ENCODE measurements around the gene SURF4.

DNA sequence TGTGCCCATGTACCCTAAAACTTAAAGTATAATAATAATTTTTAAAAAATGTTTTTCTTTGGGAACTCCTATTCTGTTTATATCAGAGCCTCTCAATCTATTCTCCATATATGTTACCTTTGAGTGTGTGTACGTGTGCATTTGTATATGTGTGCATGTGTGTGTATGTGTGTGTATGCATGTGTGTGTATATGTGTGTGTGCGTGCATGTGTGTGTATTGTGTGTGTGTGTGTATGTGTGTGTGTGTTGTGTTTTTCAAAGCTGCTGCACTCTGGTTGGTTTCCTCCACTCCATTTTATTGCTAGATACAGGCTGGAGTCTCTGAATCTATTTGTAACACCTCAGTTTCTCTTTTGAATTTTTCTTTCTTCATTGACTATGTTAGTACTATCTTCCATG is 59.9 kb downstream of the SURF4 start:
- TF ChIP-seq CTCF (IDR thresholded peaks at IDR 0.05) (no peak), ZFX (IDR thresholded peaks at IDR 0.05; ENCODE audit: borderline replicate concordance) (no peak)

Measured in 22Rv1 (cell line).